ENCODE results near the gene GULP1.

- no peak for TF ChIP-seq POLR2A (IDR thresholded peaks at IDR 0.05; ENCODE audit: low read depth, low read length)
- no peak for TF ChIP-seq CTCF (conservative IDR thresholded peaks at IDR 0.05; ENCODE audit: low read depth, low read length)
- TF ChIP-seq MXI1 (IDR thresholded peaks at IDR 0.05; ENCODE audit: borderline replicate concordance, low read depth, low read length), result no peak
- no peak for TF ChIP-seq ELK1 (IDR thresholded peaks at IDR 0.05; ENCODE audit: borderline replicate concordance, low read depth, low read length)
- no peak for TF ChIP-seq MAFK (IDR thresholded peaks at IDR 0.05; ENCODE audit: low read depth, low read length)
- no peak for TF ChIP-seq MAZ (IDR thresholded peaks at IDR 0.05; ENCODE audit: borderline replicate concordance, low read depth, low read length)
- no peak for TF ChIP-seq USF2 (IDR thresholded peaks at IDR 0.05; ENCODE audit: low read depth, low read length)
- TF ChIP-seq RAD21 (IDR thresholded peaks at IDR 0.05; ENCODE audit: low read length), result no peak
- TF ChIP-seq RFX5 (IDR thresholded peaks at IDR 0.05; ENCODE audit: low read depth, low read length), result no peak
- no peak for TF ChIP-seq SMC3 (IDR thresholded peaks at IDR 0.05; ENCODE audit: low read depth, low read length)
Measured at GRCh38 chr2:188322569-188323551, 31.2 kb downstream of the GULP1 start.
